Colonic mucosa (tissue), 4 donors: ENCODE data around the gene MXD3. TPM values are rescaled to one million over a fixed set of nuclear protein-coding genes. Genes with fewer than 3 reads are reported as not detected.

Experiments
- DNase-seq: peaks from one replicate; pipeline ENCODE4 v3.0.0-alpha.2; 2020
- H3K27ac ChIP-seq: fragments of 200-600 bp; one replicate; pipeline ENCODE4 v1.8.0; 2021
- H3K27me3 ChIP-seq: fragments of 200-600 bp; one replicate; pipeline ENCODE4 v1.8.0; 2021
- H3K36me3 ChIP-seq: fragments of 200-600 bp; one replicate; pipeline ENCODE4 v1.8.0; 2021
- H3K4me1 ChIP-seq: fragments of 200-600 bp; one replicate; pipeline ENCODE4 v1.8.0; 2021; ENCODE audit warnings: mild to moderate bottlenecking
- H3K4me3 ChIP-seq: fragments of 200-600 bp; one replicate; pipeline ENCODE4 v1.8.0; 2021
- H3K9ac ChIP-seq, 2 donors: one replicate each; pipeline ENCODE4 v1.7.0; 2013; ENCODE audit warnings: control low read depth in 2 of 2, low read depth in 2 of 2, low read length in 2 of 2
- H3K9me3 ChIP-seq: fragments of 200-600 bp; one replicate; pipeline ENCODE4 v1.8.0; 2021
- intact Hi-C: fragments of 100-400 bp; cut with DNase I; formaldehyde crosslinking; loops from one replicate; pipeline ENCODE4 v1.14.1; 2022
- total RNA-seq, 2 donors: library from RNA; stranded (reverse); fragmentation: NEBNext Ultra II Directional in 1 of 2; extraction: Animal tissue kit (Norgen Biotek cat#: 25700) in 1 of 2; gene quantifications; one replicate each; pipeline ENCODE4 v1.2.1, GENCODE V29; 2021
- TF ChIP-seq, protein P1 (sequence below): fragments of 200-600 bp; IDR thresholded peaks from one replicate; pipeline ENCODE4 v1.8.0; 2022; ENCODE audit warnings: antibody characterized with exemption, mild to moderate bottlenecking
- donor health status: healthy.
- donor health status: DM: no; HTN: no; CAD: no.
- donor health status: DM: no; HTN: no; CAD: no.

MXD3 gene
- total RNA-seq, 2 donors from 2014 or later, result 9.3 to 36.4 TPM

DNA sequence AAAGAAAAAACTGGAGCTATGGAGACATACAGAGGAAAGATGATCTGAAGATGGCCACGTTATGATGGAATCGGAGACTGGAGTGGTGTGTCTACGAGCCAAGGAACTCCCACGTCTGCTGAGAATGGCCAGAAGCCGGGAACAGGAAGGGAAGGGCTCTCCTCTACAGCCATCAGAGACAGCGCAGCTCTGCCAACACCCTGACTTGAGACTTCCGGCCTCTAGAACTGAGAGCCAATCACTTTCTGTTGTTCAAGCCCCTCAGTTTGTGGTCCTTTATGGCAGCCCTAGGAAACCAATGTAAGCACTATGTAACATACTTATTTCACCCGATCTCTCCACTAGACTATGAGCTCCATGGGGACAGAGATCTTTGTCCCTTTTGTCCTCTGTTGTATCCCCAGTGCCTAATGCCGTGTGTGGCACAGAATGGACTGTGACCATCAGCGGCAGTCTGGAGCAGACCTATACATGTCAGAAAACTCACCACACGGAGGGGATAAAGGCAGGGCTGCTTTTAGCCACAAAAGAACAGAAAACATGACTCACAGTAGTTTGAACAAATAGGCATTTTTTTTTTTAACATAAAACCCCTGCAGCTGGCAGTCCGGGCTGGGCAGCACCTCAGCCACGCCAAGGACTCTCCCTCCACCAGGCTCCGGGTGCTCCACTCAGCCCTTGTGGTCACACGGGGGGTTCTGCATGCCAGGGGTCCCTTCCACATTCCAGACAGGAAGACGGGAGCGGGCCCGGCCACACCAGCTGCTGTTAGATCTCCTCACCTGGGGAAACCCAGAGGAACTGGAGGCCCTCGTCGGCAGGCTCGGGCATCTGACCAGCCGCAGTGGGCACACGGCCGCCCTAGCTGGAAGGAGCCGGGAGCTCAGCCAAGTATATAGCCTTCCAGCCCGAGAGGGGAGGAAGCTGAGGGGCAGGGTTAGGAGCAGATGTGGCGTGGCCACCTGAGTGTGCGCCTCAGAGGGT, 16.1 kb upstream of the MXD3 start:
- Histone ChIP-seq H3K9ac (no peak overlapping the region), H3K9me3 (no peaks in the 10 kb centered on the region), H3K4me1 (no peaks in the 10 kb centered on the region), H3K27ac (no peak overlapping the region), H3K27me3 (no peaks in the 10 kb centered on the region), H3K4me3 (no peak overlapping the region), H3K36me3 (peaks cover 12% of the 10 kb centered on the region)
- DNase-seq, result no peak
- intact Hi-C loops, result loop anchor here (5.0 kb wide), 1 partner anchor 49 kb away; no protein-coding TSS in a partner anchor
- TF ChIP-seq, protein P1, sequence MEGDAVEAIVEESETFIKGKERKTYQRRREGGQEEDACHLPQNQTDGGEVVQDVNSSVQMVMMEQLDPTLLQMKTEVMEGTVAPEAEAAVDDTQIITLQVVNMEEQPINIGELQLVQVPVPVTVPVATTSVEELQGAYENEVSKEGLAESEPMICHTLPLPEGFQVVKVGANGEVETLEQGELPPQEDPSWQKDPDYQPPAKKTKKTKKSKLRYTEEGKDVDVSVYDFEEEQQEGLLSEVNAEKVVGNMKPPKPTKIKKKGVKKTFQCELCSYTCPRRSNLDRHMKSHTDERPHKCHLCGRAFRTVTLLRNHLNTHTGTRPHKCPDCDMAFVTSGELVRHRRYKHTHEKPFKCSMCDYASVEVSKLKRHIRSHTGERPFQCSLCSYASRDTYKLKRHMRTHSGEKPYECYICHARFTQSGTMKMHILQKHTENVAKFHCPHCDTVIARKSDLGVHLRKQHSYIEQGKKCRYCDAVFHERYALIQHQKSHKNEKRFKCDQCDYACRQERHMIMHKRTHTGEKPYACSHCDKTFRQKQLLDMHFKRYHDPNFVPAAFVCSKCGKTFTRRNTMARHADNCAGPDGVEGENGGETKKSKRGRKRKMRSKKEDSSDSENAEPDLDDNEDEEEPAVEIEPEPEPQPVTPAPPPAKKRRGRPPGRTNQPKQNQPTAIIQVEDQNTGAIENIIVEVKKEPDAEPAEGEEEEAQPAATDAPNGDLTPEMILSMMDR, result no peak

DNA sequence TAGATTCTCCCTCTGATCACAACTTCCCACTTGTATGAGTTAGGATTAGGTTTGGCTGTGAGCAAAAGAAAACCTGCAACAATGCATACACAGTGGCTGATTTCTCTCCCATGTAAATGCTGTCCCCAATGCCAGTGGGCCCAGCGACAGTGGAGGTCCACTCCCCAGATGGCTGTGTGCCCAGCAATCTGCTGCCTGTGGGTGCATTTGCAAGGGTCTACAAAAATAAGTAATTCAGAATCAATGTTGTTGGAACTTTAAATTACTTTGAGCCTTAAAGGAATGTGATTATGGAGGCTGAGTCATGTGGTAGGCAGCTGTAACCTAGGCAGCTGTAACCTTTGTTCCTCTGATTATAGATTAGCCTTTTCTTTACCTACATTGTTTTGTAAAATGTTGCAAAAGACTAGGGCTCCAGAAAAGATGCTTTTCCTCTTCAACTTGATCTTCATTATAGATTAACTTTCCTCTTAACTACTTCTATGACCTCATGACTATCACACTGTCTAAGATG, 14.2 kb upstream of the MXD3 start:
- Histone ChIP-seq H3K36me3 (no peaks in the 10 kb centered on the region), H3K27me3 (no peaks in the 10 kb centered on the region), H3K27ac (peak overlapping the region; percentile 22), H3K9ac (peak overlapping the region in 1 of 2 donors; percentile 34), H3K4me3 (no peak overlapping the region), H3K9me3 (no peaks in the 10 kb centered on the region), H3K4me1 (no peaks in the 10 kb centered on the region)
- TF ChIP-seq, protein P1, result no peak
- intact Hi-C loops, result loop anchor here (5.0 kb wide), 1 partner anchor 51 kb away; no protein-coding TSS in a partner anchor
- no peak for DNase-seq

DNA sequence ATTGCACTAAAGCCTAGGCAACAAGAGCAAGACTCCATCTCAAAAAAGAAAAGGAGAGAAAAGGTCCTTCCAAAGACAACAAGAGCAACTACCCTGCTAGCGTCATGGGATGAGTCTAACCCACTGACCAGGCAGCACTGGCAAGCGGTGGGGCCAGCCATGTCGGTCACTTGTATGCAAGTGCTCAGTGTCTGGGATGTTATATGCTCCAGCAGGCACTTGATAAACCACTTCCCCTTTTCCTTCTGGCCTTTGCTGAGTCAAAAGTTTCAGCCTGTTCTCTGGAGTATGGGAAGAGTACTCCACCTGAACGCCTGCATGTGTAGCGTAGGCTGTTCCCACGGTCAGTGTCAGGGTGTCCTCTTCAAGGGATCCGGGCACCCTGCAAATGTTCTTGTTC, 9.2 kb upstream of the MXD3 start:
- intact Hi-C loops, result no loop called here
- DNase-seq, result no peak
- no peak overlapping the region for H3K27ac ChIP-seq
- no peaks in the 10 kb centered on the region for H3K36me3 ChIP-seq
- no peak overlapping the region for H3K9ac ChIP-seq
- no peak overlapping the region for H3K4me3 ChIP-seq
- TF ChIP-seq, protein P1, result no peak
- no peaks in the 10 kb centered on the region for H3K4me1 ChIP-seq
- H3K9me3 ChIP-seq, result no peaks in the 10 kb centered on the region
- no peaks in the 10 kb centered on the region for H3K27me3 ChIP-seq

DNA sequence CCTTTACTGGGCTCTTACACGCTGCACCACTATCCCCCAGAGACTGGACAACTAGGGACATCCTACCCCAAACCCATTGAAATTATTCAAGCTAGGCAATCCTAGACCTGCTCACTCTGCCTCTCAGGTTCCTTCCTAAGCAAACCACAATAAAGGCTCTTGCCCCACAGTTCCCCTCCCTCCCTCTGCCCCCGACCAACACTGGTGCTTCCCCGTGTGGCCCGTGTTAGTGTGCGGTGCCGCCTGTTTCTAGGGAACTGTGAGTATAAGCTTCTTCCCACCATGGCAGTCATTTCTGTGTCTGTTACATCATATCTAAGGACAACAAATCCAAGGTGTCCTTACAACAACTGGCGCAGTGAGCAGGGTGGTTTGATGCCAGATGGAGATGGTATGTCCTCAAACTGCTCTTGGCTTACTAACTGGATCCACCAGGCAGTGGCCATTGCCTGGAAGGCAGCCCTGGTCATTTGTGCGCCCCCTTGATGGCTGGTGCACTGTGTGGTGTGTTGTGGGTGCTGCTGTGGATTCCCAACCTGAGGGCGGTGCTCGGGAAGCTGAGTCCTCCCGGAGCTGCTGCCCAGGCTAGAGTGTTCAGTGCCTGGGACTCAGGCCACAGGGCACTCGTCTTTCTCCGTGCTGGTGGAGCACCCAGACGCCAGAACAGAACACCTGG, 8.4 kb upstream of the MXD3 start:
- Histone ChIP-seq H3K27ac (no peak overlapping the region), H3K4me1 (no peaks in the 10 kb centered on the region), H3K4me3 (no peak overlapping the region), H3K9ac (no peak overlapping the region), H3K9me3 (no peaks in the 10 kb centered on the region), H3K36me3 (no peaks in the 10 kb centered on the region), H3K27me3 (no peaks in the 10 kb centered on the region)
- DNase-seq, result no peak
- TF ChIP-seq, protein P1, result no peak
- intact Hi-C loops, result loop anchor here (5.0 to 10.0 kb wide), 2 partner anchors 132 to 205 kb away; no protein-coding TSS in a partner anchor

DNA sequence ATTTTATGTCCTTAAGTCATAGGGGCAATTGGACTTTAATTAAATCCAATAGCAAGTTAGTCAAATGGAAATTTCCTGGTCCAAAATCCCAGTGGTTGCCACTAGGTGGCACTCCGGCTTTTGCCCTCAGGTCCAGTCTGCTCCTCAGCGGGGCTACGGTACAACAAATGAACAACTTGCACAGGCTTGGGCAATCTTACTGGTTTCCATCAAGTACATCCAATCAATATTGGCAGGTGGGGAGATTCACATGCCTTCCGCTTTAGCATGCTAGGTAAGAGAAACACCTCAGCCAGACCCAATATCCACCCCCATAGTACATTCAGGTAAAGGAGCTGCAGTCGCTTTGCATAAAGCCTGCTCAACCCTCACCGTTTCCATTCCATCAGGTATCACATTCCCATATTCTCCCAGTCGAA, 6.3 kb upstream of the MXD3 start:
- Histone ChIP-seq H3K9me3 (no peaks in the 10 kb centered on the region), H3K4me3 (no peak overlapping the region), H3K4me1 (peaks cover under 1% of the 10 kb centered on the region), H3K27me3 (no peaks in the 10 kb centered on the region), H3K36me3 (no peaks in the 10 kb centered on the region), H3K27ac (no peak overlapping the region), H3K9ac (no peak overlapping the region)
- TF ChIP-seq, protein P1, result peak; percentile 78
- peak; percentile 84 for DNase-seq
- intact Hi-C loops, result loop anchor here (5.0 to 10.0 kb wide), 2 partner anchors 134 to 203 kb away; no protein-coding TSS in a partner anchor
